Activated naive CD8-positive, alpha-beta T cell treated with anti-CD3 and anti-CD28 coated beads, Interleukin-2, amount 10 ng/mL, durations not matched to agents 7 days and 5 days (primary cell): ENCODE measurements around the gene FOXL3. TPM values are rescaled to one million over a fixed set of nuclear protein-coding genes. Genes with fewer than 3 reads are reported as not detected.

Experiments used
- ATAC-seq: fragments of 150-1000 bp; cut with Tn5 transposase; one replicate; pipeline ENCODE4 v1.10.0; 2021; ENCODE audit warnings: low read depth, moderate library complexity
- POLR2A ChIA-PET: fragments of 350-600 bp; sonication (Branson Sonifier 250); formaldehyde crosslinking; loops from one replicate; lab custom pipeline; 2021; ENCODE audit warnings: antibody characterized with exemption; lab: Charles Lee
- DNase-seq: peaks from one replicate; pipeline ENCODE4 v3.0.0; 2021
- H3K27ac Mint-ChIP-seq: one replicate; pipeline ENCODE4 v1.8.0; 2022; ENCODE audit warnings: mild to moderate bottlenecking, mixed read lengths
- H3K27me3 Mint-ChIP-seq: one replicate; pipeline ENCODE4 v1.8.0; 2022; ENCODE audit warnings: mild to moderate bottlenecking, moderate library complexity, mixed read lengths
- H3K36me3 Mint-ChIP-seq: one replicate; pipeline ENCODE4 v1.8.0; 2021; ENCODE audit warnings: mild to moderate bottlenecking, mixed read lengths
- H3K4me1 Mint-ChIP-seq: one replicate; pipeline ENCODE4 v1.8.0; 2021; ENCODE audit warnings: mixed read lengths
- H3K4me3 Mint-ChIP-seq: one replicate; pipeline ENCODE4 v1.8.0; 2022; ENCODE audit warnings: mild to moderate bottlenecking, moderate library complexity, mixed read lengths
- H3K9me3 Mint-ChIP-seq: one replicate; pipeline ENCODE4 v1.8.0; 2021; ENCODE audit warnings: mixed read lengths
- total RNA-seq, 2 experiments: library from RNA; stranded (reverse); gene quantifications; one replicate each; pipeline ENCODE4 v1.2.3, GENCODE V29; 2021

The FOXL3 gene
- total RNA-seq, 2 experiments from 2014 or later: not detected

GRCh38 chr7:301291-302053 is 11.5 kb downstream of the FOXL3 start:
- DNase-seq: no peak
- no peak overlapping the region for H3K4me3 Mint-ChIP-seq
- H3K4me1 Mint-ChIP-seq: no peaks in the 10 kb centered on the region
- peaks cover 4% of the 10 kb centered on the region for H3K9me3 Mint-ChIP-seq
- H3K36me3 Mint-ChIP-seq: no peaks in the 10 kb centered on the region
- no peak for ATAC-seq
- POLR2A ChIA-PET: no interaction called here
- no peaks in the 10 kb centered on the region for H3K27me3 Mint-ChIP-seq
- no peak overlapping the region for H3K27ac Mint-ChIP-seq

- Mint-ChIP-seq H3K27ac (no peak overlapping the region), H3K9me3 (peaks cover 4% of the 10 kb centered on the region), H3K36me3 (no peaks in the 10 kb centered on the region), H3K27me3 (no peaks in the 10 kb centered on the region), H3K4me3 (no peak overlapping the region), H3K4me1 (no peaks in the 10 kb centered on the region)
- POLR2A ChIA-PET: no interaction called here
- ATAC-seq (no peak), DNase-seq (no peak)
These were observed 12.4 kb downstream of the FOXL3 start for GRCh38 chr7:302054-302992.

GRCh38 chr7:303425-303824 is 13.5 kb downstream of the FOXL3 start:
- no peak overlapping the region for H3K27ac Mint-ChIP-seq
- peaks cover 2% of the 10 kb centered on the region for H3K27me3 Mint-ChIP-seq
- ATAC-seq (no peak), DNase-seq (no peak)
- no peaks in the 10 kb centered on the region for H3K36me3 Mint-ChIP-seq
- peaks cover 4% of the 10 kb centered on the region for H3K9me3 Mint-ChIP-seq
- no peak overlapping the region for H3K4me3 Mint-ChIP-seq
- POLR2A ChIA-PET: no interaction called here
- no peaks in the 10 kb centered on the region for H3K4me1 Mint-ChIP-seq

- peaks cover 2% of the 10 kb centered on the region for H3K27me3 Mint-ChIP-seq
- H3K4me3 Mint-ChIP-seq: no peak overlapping the region
- ATAC-seq (no peak), DNase-seq (no peak)
- H3K9me3 Mint-ChIP-seq: peaks cover 4% of the 10 kb centered on the region
- H3K4me1 Mint-ChIP-seq: no peaks in the 10 kb centered on the region
- no peaks in the 10 kb centered on the region for H3K36me3 Mint-ChIP-seq
- H3K27ac Mint-ChIP-seq: no peak overlapping the region
- POLR2A ChIA-PET: no interaction called here
These were observed 14.1 kb downstream of the FOXL3 start for GRCh38 chr7:303884-304573.

DNA sequence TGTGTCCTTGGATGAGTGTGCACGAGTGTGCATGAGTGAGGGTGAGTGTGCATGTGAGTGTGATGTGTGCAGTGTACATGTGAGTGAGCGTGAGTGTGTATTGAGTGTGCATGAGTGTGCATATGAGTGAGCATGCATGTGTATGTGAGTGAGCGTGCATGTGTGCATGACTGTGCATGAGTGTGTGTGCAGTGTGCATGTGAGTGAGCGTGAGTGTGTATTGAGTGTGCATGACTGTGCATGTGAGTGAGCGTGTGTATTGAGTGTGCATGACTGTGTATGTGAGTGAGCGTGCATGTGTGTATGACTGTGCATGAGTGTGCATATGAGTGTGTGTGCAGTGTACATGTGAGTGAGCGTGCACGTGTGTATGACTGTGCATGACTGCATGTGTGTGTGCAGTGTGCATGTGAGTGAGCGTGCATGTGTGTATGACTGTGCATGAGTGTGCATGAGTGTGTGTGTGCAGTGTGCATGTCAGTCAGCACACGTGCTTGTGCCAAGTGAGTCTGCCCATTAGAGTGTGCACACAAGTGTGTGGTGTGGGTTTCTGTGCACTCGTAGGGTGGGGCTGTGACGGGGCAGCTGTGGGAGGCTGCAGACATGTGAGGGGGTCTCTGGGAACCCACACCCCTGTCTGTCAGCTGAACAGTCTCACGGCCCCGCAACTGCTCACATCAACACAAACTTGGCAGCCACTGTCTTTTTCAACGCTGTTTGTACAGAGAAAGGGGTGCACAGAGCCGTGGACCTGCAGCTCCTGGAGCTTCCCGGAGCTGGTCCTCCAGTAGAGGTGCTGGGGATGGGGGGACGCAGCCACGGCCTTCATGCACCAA is 14.8 kb downstream of the FOXL3 start:
- no peaks in the 10 kb centered on the region for H3K36me3 Mint-ChIP-seq
- POLR2A ChIA-PET: no interaction called here

GRCh38 chr7:305410-306151 is 15.6 kb downstream of the FOXL3 start:
- Mint-ChIP-seq H3K27me3 (peaks cover 2% of the 10 kb centered on the region), H3K27ac (no peak overlapping the region), H3K9me3 (peaks cover 4% of the 10 kb centered on the region), H3K4me1 (no peaks in the 10 kb centered on the region), H3K4me3 (no peak overlapping the region), H3K36me3 (no peaks in the 10 kb centered on the region)
- ATAC-seq (no peak), DNase-seq (no peak)
- POLR2A ChIA-PET: no interaction called here

More for the DNA sequence above, 14.8 kb downstream of the FOXL3 start:
- DNase-seq (no peak), ATAC-seq (no peak)
- no peak overlapping the region for H3K27ac Mint-ChIP-seq
- no peaks in the 10 kb centered on the region for H3K4me1 Mint-ChIP-seq
- H3K9me3 Mint-ChIP-seq: peaks cover 4% of the 10 kb centered on the region
- peaks cover 2% of the 10 kb centered on the region for H3K27me3 Mint-ChIP-seq
- no peak overlapping the region for H3K4me3 Mint-ChIP-seq

DNA sequence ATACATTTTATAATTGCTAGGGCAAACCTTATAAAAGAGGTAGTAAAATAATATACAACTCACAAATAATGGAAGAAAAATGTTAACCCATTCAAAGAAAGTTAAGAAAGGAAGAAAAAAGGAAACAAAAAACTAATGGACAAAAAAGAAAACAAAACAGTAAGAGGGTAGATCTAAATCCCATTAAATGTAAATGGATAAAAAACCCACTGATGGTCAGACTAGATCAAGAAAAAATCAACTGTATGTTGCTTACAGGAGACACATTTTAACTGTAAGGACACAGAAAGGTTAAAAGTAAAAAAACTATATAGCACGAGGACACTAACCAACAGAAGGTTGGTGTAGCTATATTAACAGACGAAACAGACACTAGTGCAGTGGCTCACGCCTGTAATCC is 18.0 kb downstream of the FOXL3 start:
- Mint-ChIP-seq H3K9me3 (peaks cover 4% of the 10 kb centered on the region), H3K4me3 (no peak overlapping the region), H3K27me3 (peaks cover 11% of the 10 kb centered on the region), H3K4me1 (no peaks in the 10 kb centered on the region), H3K36me3 (no peaks in the 10 kb centered on the region), H3K27ac (no peak overlapping the region)
- POLR2A ChIA-PET: no interaction called here
- DNase-seq (no peak), ATAC-seq (no peak)

- no peak overlapping the region for H3K27ac Mint-ChIP-seq
- no peak overlapping the region for H3K4me3 Mint-ChIP-seq
- no peaks in the 10 kb centered on the region for H3K36me3 Mint-ChIP-seq
- DNase-seq (no peak), ATAC-seq (no peak)
- H3K4me1 Mint-ChIP-seq: no peaks in the 10 kb centered on the region
- H3K27me3 Mint-ChIP-seq: peaks cover 18% of the 10 kb centered on the region
- H3K9me3 Mint-ChIP-seq: peaks cover under 1% of the 10 kb centered on the region
- POLR2A ChIA-PET: no interaction called here
These were observed 19.7 kb downstream of the FOXL3 start for GRCh38 chr7:309586-310228.

GRCh38 chr7:311131-311680 is 21.2 kb downstream of the FOXL3 start:
- Mint-ChIP-seq H3K4me3 (no peak overlapping the region), H3K9me3 (no peaks in the 10 kb centered on the region), H3K27ac (no peak overlapping the region), H3K36me3 (no peaks in the 10 kb centered on the region), H3K27me3 (peaks cover 24% of the 10 kb centered on the region), H3K4me1 (no peaks in the 10 kb centered on the region)
- ATAC-seq (no peak), DNase-seq (no peak)
- POLR2A ChIA-PET: interaction anchor here (0.6 kb wide), 1 partner anchor 408 kb away, joined by 3 read pairs; no protein-coding TSS in a partner anchor

GRCh38 chr7:311796-312195 is 21.8 kb downstream of the FOXL3 start:
- Mint-ChIP-seq H3K36me3 (no peaks in the 10 kb centered on the region), H3K4me1 (no peaks in the 10 kb centered on the region), H3K9me3 (no peaks in the 10 kb centered on the region), H3K27me3 (peaks cover 24% of the 10 kb centered on the region), H3K27ac (no peak overlapping the region), H3K4me3 (no peak overlapping the region)
- DNase-seq (no peak), ATAC-seq (no peak)
- POLR2A ChIA-PET: interaction anchor here (0.6 kb wide), 1 partner anchor 407 kb away, joined by 3 read pairs; no protein-coding TSS in a partner anchor

DNA sequence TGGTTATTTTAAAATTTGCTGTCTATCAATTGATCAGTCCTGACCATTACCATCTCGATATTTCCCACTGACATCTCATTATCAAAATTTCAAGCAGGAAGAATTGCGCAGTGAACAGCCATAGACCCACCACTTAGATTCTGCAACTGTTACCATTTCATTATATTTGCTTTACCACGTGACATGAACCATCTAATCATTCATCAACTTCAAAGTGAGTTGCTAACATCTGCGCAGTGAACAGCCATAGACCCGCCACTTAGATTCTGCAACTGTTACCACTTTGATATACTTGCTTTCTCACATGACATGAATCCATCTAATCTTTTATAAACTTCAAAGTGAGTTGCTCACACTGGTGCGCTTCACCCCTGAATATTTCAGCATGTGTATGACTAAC is 22.5 kb downstream of the FOXL3 start:
- ATAC-seq (no peak), DNase-seq (no peak)
- Mint-ChIP-seq H3K9me3 (no peaks in the 10 kb centered on the region), H3K4me1 (no peaks in the 10 kb centered on the region), H3K36me3 (no peaks in the 10 kb centered on the region), H3K27me3 (peaks cover 26% of the 10 kb centered on the region), H3K4me3 (no peak overlapping the region), H3K27ac (no peak overlapping the region)
- POLR2A ChIA-PET: no interaction called here
